Activated CD4-positive, alpha-beta T cell treated with anti-CD3 and anti-CD28 coated beads for 36 hours (primary cell): ENCODE results near the gene TENM4. TPM values are rescaled to one million over a fixed set of nuclear protein-coding genes. Genes with fewer than 3 reads are reported as not detected.

Source experiments
- ATAC-seq: fragments of 200-7000 bp; cut with Tn5 transposase; one replicate; pipeline ENCODE4 v1.10.0; 2021; ENCODE audit warnings: mild to moderate bottlenecking, moderate library complexity
- CTCF ChIA-PET: fragments of 350-600 bp; sonication (Branson Sonifier 250); formaldehyde crosslinking; loops from one replicate; lab custom pipeline; 2021; ENCODE audit warnings: antibody characterized with exemption; lab: Charles Lee
- POLR2A ChIA-PET: fragments of 350-600 bp; sonication (Branson Sonifier 250); formaldehyde crosslinking; loops from one replicate; lab custom pipeline; 2021; ENCODE audit warnings: antibody characterized with exemption, inconsistent platforms; lab: Charles Lee
- DNase-seq: peaks from one replicate; pipeline ENCODE4 v3.0.0-alpha.2; 2020
- H3K27ac Mint-ChIP-seq: one replicate; pipeline ENCODE4 v1.8.0; 2021; ENCODE audit warnings: mixed read lengths
- H3K27me3 Mint-ChIP-seq: one replicate; pipeline ENCODE4 v1.8.0; 2021; ENCODE audit warnings: mixed read lengths
- H3K36me3 Mint-ChIP-seq: one replicate; pipeline ENCODE4 v1.8.0; 2021; ENCODE audit warnings: low read depth, mixed read lengths
- H3K4me1 Mint-ChIP-seq: one replicate; pipeline ENCODE4 v1.8.0; 2021; ENCODE audit warnings: mixed read lengths
- H3K4me3 Mint-ChIP-seq: one replicate; pipeline ENCODE4 v1.8.0; 2021; ENCODE audit warnings: mild to moderate bottlenecking, moderate library complexity, mixed read lengths
- H3K9me3 Mint-ChIP-seq: one replicate; pipeline ENCODE4 v1.8.0; 2021; ENCODE audit warnings: low read depth, mixed read lengths
- intact Hi-C, 2 experiments: fragments of 100-400 bp; cut with DNase I in 1 of 2; cut with micrococcal nuclease in 1 of 2; formaldehyde crosslinking; loops; one replicate each; pipeline versions ENCODE4 v1.14.2 to v1.15.1; 2022 to 2024; cut with DNase I, micrococcal nuclease
- total RNA-seq, 2 experiments: library from RNA; stranded (reverse); gene quantifications; one replicate each; pipeline ENCODE4 v1.2.3, GENCODE V29; 2021

Gene TENM4
- total RNA-seq, 2 experiments from 2014 or later = not detected

DNA sequence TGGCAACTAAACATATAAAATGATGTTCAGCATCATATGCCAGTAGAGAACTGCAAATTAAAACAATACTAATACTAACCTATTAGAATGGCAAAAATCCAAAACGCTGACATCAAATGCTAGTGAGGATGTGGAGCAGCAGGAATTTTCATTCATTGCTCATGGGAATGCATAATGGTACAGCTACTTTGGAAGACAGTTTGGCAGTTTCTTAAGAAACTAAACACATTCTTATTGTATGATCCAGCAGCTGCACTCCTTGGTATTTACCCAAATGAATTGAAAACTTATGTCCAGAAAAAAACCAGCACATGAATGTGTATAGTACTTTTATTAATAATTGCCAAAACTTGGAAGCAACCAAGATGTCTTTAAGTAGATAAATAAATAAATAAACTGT lies 258.0 kb downstream of the TENM4 start:
- Mint-ChIP-seq H3K4me3 (no peak overlapping the region), H3K9me3 (no peaks in the 10 kb centered on the region), H3K36me3 (no peaks in the 10 kb centered on the region), H3K27me3 (peaks cover 6% of the 10 kb centered on the region), H3K4me1 (no peaks in the 10 kb centered on the region), H3K27ac (no peak overlapping the region)
- CTCF ChIA-PET = interaction anchor here (0.7 kb wide), 1 partner anchor 73 kb away, joined by 3 read pairs; no protein-coding TSS in a partner anchor
- no peak for ATAC-seq
- DNase-seq = no peak
- POLR2A ChIA-PET = no interaction called here
- intact Hi-C loops = no loop called here

DNA sequence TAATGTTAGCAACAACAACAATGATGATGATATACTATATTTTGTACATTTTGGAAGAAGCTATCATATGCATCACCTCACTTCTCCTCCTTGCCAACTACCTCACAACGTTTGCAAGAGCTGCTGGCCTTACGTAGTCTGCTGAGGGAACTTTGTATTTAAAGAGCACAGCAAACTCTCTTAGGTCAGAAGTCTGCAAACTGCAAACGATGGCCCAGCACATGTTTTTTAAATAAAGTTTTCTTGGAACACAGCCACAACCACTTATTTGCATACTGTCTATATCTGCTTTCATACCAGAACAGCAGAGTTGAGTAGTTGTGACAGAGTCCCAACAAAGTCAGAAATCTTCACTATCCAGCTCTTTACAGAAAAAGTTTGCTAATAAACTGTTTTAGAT lies 261.7 kb downstream of the TENM4 start:
- ChIA-PET CTCF (no interaction called here), POLR2A (no interaction called here)
- H3K36me3 Mint-ChIP-seq = no peaks in the 10 kb centered on the region
- no peaks in the 10 kb centered on the region for H3K9me3 Mint-ChIP-seq
- no peak overlapping the region for H3K27ac Mint-ChIP-seq
- intact Hi-C loops = no loop called here
- H3K27me3 Mint-ChIP-seq = peaks cover 15% of the 10 kb centered on the region
- no peaks in the 10 kb centered on the region for H3K4me1 Mint-ChIP-seq
- ATAC-seq = no peak
- DNase-seq = no peak
- no peak overlapping the region for H3K4me3 Mint-ChIP-seq

DNA sequence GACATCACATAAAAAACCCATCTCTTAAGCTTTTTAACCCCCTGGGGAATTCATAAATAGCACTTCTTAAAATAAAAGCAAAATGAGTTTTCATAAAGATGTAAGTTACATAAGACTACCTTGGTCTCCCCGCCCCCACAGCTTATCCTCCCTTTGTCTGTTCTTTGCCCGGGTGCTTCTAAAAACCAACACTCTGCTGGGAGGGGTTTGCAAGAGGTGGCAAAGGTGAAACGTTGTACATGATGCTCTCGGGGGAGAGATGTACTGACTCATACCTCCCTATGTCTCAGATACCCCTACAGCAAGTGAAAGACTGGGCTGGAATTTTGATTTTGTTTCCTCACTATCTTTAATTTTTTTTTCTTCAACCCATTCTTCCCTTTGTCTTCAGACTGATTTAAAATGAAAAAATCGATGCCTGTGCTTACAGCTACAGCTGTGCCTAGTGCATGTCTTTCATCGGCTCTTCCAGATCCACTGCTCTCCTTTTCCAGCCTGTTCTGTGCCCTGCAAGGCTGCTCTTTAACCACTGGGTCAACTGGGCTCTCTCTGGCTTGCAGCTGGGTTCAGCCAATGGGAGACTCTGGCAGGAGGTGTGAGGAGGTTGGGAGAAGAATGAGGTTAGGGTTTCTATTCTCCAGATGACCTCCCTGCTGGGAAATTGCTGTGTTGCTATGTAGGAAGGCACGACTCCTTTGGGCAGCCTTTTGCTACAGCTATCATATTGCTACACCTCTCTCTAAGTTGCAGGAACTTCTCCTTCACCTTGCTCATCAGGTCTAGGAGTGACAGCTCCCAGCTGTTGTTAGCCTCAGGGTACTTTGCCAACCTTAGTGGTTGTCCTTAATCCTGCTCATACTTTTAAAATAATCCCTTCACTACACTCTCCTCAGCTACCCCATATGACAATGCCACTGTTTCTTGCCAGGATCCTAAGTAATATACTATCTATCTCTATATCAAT lies 266.5 kb downstream of the TENM4 start:
- Mint-ChIP-seq H3K27me3 (peaks cover 14% of the 10 kb centered on the region), H3K9me3 (no peaks in the 10 kb centered on the region), H3K27ac (no peak overlapping the region), H3K4me1 (no peaks in the 10 kb centered on the region), H3K4me3 (no peak overlapping the region), H3K36me3 (no peaks in the 10 kb centered on the region)
- intact Hi-C loops = no loop called here
- CTCF ChIA-PET = interaction anchor here (0.6 to 0.9 kb wide), 2 partner anchors 53 to 201 kb away, joined by 3 to 5 read pairs; no protein-coding TSS in a partner anchor
- POLR2A ChIA-PET = no interaction called here
- ATAC-seq = no peak
- no peak for DNase-seq

DNA sequence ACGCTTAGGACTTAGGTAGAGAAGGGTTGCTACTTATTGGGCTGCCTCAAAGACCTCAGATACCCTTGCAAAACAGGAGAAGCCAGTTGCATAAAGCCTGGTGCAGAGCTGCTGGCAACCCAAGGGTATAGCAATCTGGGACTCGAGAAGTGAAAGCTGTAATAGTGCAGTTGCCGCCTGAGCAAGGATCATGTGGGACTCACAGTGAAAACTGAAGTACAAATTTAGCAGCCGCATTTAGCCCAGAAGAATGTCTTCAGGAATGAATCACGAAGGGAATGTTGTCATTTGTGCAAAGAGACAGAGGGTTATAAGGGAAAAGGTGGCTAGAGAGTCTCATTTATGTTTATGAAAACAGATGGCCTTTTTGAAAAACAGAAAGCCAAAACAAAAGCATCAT lies 267.2 kb downstream of the TENM4 start:
- ChIA-PET POLR2A (no interaction called here), CTCF (no interaction called here)
- H3K27me3 Mint-ChIP-seq = peaks cover 14% of the 10 kb centered on the region
- H3K9me3 Mint-ChIP-seq = no peaks in the 10 kb centered on the region
- no peak for DNase-seq
- ATAC-seq = no peak
- H3K4me3 Mint-ChIP-seq = no peak overlapping the region
- H3K27ac Mint-ChIP-seq = no peak overlapping the region
- no peaks in the 10 kb centered on the region for H3K36me3 Mint-ChIP-seq
- no peaks in the 10 kb centered on the region for H3K4me1 Mint-ChIP-seq
- intact Hi-C loops = no loop called here

DNA sequence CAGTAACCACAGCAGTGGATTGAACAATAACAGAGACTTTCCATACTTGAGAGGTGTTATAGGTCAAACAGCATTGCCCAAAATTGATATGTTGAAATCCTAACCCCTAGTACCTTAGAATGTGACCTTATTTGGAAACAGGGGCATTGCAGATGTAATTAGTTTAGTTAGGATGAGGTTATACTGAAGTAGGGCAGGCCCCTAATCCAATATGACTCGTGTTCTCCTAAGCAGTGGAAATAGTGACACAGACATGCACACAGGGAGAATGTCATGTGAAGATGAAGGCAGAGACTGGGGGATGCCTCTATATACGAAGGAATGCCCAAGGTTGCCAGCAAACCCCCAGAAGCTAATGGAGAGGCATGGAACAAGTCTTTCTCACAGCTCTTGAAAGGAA lies 270.5 kb downstream of the TENM4 start:
- Mint-ChIP-seq H3K4me1 (no peaks in the 10 kb centered on the region), H3K27ac (no peak overlapping the region), H3K4me3 (no peak overlapping the region), H3K36me3 (no peaks in the 10 kb centered on the region), H3K27me3 (peaks cover 5% of the 10 kb centered on the region), H3K9me3 (no peaks in the 10 kb centered on the region)
- ATAC-seq (no peak), DNase-seq (no peak)
- POLR2A ChIA-PET = no interaction called here
- intact Hi-C loops = no loop called here
- CTCF ChIA-PET = interaction anchor here (0.6 kb wide), 1 partner anchor 504 kb away, joined by 3 read pairs; no protein-coding TSS in a partner anchor

DNA sequence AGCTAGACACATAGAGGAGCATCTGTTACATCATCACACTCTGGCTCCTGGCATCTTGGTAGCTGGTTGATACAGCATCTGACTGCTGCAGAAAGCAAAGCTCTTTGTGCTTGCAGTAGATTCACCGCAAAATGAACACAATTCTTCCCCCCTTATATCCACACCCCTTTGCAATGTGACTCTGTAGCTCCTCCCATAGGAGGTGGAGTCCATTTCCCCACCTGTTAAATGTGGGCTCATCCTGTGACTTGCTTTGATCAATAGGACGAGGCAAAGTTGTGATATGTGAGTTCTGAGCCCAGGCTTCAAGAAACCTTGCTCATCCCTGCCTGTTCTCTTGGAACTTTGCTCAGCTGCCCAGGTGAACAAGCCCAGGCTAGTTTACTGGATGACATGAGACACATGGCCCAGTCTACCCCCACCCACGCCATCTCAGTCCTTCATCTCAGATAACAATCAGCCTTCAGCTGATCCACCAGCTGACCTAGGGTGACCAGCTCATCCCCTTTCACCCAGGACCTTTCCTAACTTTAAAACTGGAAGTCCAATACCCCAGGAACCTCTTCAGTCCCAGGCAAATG lies 272.2 kb downstream of the TENM4 start:
- Mint-ChIP-seq H3K9me3 (no peaks in the 10 kb centered on the region), H3K27me3 (peaks cover 5% of the 10 kb centered on the region), H3K36me3 (no peaks in the 10 kb centered on the region), H3K4me1 (no peaks in the 10 kb centered on the region), H3K27ac (no peak overlapping the region), H3K4me3 (no peak overlapping the region)
- POLR2A ChIA-PET = no interaction called here
- intact Hi-C loops = no loop called here
- ATAC-seq = no peak
- DNase-seq = no peak
- CTCF ChIA-PET = no interaction called here

DNA sequence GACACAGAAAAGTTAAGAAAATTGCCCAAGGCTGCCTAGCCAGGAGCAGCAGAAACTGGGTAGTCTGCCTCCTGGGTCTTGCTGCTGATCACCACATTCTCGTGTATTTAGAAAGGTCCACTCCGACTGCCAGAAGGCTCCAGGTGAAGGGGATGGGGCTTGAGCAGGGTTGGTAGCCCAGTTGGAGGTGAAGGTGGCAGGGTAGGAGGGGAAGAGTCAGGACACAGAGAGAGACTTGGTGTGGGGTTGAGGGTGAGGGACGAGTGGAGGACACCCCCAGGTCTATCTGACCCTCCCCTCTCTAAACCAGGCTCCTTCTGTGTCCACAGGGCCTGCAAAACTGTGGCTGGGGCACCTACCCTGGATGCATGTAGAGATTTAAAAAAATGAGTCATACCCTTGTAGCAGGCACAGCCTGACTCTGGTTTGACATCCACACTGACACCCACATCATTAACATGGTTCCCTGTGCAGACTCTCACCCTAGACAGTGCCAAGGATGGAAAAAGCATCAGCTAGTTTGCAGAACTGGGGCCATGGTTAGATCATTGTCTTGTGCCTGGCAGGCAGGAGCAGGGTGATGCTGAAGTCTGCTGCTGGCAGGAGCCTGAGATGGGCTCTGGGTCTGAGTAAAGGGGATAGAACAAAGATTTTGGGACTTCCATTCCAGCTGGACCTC lies 273.2 kb downstream of the TENM4 start:
- Mint-ChIP-seq H3K9me3 (no peaks in the 10 kb centered on the region), H3K27me3 (peaks cover 5% of the 10 kb centered on the region), H3K36me3 (no peaks in the 10 kb centered on the region), H3K4me3 (no peak overlapping the region), H3K27ac (no peak overlapping the region), H3K4me1 (no peaks in the 10 kb centered on the region)
- CTCF ChIA-PET = no interaction called here
- DNase-seq (no peak), ATAC-seq (no peak)
- intact Hi-C loops = no loop called here
- POLR2A ChIA-PET = no interaction called here

DNA sequence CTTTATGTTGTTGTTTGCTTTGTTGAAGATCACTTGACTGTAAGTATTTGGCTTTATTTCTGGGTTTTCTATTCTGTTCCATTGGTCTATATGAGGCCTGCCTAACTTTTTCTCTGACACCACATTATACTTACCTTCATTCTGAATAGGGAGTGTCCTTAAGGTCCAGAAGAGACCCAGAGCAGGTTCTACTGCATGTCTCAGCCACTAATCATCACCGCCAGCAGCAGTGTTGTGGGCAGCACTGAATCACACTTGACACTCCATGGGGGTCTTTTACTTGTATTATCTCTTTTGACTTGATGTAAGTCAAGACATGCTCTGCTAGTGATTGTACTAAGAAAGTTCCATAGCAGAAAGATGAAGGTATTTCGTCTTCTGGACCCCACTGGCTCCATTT lies 274.9 kb downstream of the TENM4 start:
- CTCF ChIA-PET = no interaction called here
- no peak overlapping the region for H3K4me3 Mint-ChIP-seq
- POLR2A ChIA-PET = no interaction called here
- H3K9me3 Mint-ChIP-seq = no peaks in the 10 kb centered on the region
- ATAC-seq (no peak), DNase-seq (no peak)
- peaks cover 9% of the 10 kb centered on the region for H3K27me3 Mint-ChIP-seq
- no peaks in the 10 kb centered on the region for H3K4me1 Mint-ChIP-seq
- H3K36me3 Mint-ChIP-seq = no peaks in the 10 kb centered on the region
- no peak overlapping the region for H3K27ac Mint-ChIP-seq
- intact Hi-C loops = no loop called here

DNA sequence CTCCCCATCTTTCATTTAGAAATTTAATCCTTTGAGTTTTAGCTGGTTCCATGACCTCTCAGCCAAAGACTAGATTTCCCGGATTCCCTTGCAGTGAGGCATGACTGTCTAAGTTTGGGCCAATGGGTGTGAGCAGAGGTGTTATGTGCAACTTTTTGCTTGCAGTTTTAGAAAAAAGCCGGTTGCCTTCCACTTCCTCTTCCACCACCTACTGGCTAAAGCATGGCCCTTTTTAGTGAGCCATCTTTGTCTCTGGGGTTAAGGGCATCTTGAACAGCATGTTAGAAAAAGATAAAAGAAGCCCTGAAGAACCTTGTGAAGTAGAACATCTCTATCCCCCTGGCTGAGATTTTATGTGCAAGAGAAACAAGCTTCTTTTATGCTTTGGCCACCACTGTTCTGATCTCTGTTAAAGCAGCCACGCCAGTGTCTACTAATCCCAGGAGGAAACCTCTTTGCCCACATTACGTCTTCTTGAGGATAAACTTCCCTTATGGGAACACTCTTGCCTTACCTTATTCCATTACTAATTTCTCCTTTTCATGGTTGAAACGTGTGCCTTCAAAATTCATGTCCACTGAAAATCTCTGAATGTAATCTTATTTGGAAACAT lies 279.9 kb downstream of the TENM4 start:
- intact Hi-C loops = no loop called here
- no peaks in the 10 kb centered on the region for H3K36me3 Mint-ChIP-seq
- H3K4me1 Mint-ChIP-seq = no peaks in the 10 kb centered on the region
- ChIA-PET POLR2A (no interaction called here), CTCF (no interaction called here)
- no peak overlapping the region for H3K4me3 Mint-ChIP-seq
- H3K27ac Mint-ChIP-seq = no peak overlapping the region
- no peaks in the 10 kb centered on the region for H3K9me3 Mint-ChIP-seq
- peaks cover 9% of the 10 kb centered on the region for H3K27me3 Mint-ChIP-seq
- no peak for DNase-seq
- ATAC-seq = no peak

DNA sequence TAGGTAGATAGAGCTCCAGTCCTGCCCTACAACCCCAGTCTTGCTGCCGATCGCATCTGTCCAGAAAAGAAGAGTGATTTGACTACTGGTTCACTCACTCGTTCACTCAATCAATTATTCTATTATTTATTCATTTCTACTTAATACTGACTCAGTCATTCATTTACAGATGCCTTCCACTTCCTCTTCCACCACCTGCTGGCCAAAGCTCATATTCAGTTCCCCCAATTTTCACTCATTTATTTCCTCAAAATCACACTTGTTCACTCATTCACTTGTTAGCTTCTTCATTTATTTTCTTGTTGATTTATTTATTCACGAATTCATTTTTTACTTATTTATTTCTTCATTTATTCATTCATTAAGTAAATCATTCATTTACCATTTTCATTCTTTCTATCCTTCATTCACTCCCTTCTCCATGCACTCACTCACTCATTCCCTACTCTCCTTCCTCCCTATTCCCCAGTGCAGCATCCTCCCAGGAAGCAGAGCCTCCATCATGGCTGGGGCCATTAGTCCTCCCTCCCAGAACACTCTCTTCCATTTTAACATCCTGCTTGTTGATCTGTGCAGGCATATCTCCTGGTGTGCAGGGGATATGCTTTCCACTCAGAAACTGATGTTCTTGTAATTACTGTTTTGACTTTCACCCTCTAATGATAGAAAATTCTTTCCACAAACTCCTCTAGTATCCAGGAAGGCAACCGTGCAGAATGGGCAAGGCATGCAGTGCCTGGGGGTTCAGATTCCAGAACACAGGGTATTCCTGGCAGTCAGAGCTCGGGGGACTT lies 281.0 kb downstream of the TENM4 start:
- DNase-seq = no peak
- intact Hi-C loops = no loop called here
- no peaks in the 10 kb centered on the region for H3K36me3 Mint-ChIP-seq

DNA sequence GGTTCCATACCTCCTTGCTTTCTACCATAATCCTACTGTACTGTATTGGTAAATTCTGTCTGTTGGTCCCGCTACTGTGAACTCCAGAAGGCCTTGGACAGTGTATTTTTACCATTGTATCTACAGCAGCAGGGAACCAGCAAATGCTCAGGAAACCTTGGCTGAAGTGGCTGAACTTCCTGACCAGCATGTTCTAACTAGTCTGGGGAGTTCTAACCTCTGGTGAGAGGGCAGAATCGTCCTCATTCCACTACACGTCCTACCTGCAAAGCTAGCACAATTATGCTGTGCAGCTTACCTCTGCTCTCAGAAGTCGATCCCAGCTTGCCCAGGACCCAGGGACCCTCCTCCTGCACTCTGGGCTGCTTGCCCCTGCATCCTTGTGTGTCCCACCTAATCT lies 283.1 kb downstream of the TENM4 start:
- intact Hi-C loops = no loop called here
- POLR2A ChIA-PET = no interaction called here
- Mint-ChIP-seq H3K27me3 (peaks cover 9% of the 10 kb centered on the region), H3K4me3 (no peak overlapping the region), H3K27ac (no peak overlapping the region), H3K9me3 (no peaks in the 10 kb centered on the region), H3K4me1 (no peaks in the 10 kb centered on the region), H3K36me3 (no peaks in the 10 kb centered on the region)
- ATAC-seq = no peak
- DNase-seq = no peak
- CTCF ChIA-PET = no interaction called here

More for the DNA sequence above, 281.0 kb downstream of the TENM4 start:
- no peaks in the 10 kb centered on the region for H3K4me1 Mint-ChIP-seq
- CTCF ChIA-PET = no interaction called here
- ATAC-seq = no peak
- H3K27ac Mint-ChIP-seq = no peak overlapping the region
- H3K4me3 Mint-ChIP-seq = no peak overlapping the region
- peaks cover 9% of the 10 kb centered on the region for H3K27me3 Mint-ChIP-seq
- POLR2A ChIA-PET = no interaction called here
- H3K9me3 Mint-ChIP-seq = no peaks in the 10 kb centered on the region
